ACHN (cell line): ENCODE data around the gene SRGAP1.
"Not testable (repeated sequence)": the region's sequence is repeated elsewhere in the genome, so short reads cannot be mapped to it uniquely, and the experiment has no call there.

Source experiments
- DNase-seq: peaks from one replicate; pipeline ENCODE4 v3.0.0-alpha.2; 2015
- in situ Hi-C: cut with HindIII; loops from 2 replicates; pipeline ENCODE4 v1.10.0; 2017; ENCODE audit warnings: low sequenced_read_pairs, low pct_ligation_motif_present, low pct_unique_long_range_greater_than_20kb

SRGAP1 gene

DNA sequence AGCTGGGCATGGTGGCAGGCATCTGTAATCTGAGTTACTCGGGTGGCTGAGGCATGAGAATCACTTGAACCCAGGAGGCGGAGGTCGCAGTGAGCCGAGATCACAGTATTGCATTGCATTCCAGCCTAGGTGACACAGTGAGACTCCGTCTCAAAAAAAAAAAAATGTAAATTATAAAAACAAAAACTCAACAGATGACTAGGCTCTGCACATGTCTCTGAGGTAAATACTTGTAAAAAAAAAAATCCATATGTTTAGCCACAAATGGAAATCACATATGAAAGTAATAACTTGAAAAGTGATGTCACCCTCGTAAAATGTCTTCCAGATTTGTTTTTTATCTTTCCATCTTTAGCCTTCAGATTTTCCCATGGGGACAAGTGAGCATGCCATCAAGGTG, 292.6 kb downstream of the SRGAP1 start:
- in situ Hi-C loops, result no loop called here
- no peak for DNase-seq

DNA sequence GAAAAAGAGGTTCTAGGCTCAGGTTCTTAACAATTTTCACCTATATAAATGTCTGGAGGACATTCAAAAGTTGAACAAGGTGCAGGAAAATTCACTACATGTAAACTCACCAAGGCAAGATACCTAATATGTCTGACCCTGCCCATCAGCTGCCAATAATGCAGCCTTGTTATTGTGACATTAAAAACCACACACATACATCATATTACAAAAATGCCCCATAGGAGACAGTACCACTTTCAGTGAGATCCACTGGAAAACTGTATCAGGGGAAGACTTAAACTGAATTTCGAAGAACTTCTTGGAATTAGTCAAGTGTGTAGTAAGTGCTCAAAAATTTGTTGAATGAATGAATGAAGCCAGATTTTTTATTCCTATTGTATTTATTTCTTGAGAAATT, 294.5 kb downstream of the SRGAP1 start:
- in situ Hi-C loops, result no loop called here

DNA sequence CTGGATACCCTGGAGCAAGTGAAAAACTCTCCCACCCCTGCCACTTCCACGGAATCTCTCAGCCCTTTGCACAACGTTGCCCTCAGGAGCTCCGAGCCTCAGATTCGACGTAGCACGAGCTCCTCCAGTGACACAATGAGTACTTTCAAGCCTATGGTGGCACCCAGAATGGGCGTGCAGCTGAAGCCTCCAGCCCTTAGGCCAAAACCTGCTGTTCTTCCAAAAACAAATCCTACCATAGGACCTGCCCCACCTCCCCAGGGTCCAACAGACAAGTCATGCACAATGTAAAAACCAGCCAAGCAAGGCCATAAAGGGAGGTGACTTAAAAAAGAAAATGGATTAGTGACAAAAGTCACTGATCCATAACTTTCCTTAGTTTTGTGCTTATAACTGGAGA, 297.9 kb downstream of the SRGAP1 start:
- DNase-seq, result no peak
- in situ Hi-C loops, result no loop called here

More for the DNA sequence above, 294.5 kb downstream of the SRGAP1 start:
- no peak for DNase-seq

DNA sequence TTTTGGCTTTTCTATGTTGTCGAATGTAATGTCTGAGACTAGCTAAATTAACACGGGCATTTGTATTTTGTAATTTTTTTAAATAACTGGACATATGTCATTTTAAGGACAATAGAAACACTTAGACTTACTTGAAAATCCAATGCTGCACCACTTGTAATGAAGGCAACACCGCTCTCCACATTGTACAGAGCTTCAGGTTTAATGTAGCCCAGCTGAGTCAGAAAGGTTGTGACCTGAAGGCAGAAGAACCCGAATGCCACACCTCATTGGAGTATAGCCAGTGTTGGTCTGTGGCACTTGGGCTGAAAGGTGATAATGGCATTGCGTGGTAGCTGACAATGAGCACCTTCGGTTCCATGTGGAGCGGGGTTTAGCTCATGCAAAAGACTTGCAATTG, 298.3 kb downstream of the SRGAP1 start:
- in situ Hi-C loops, result no loop called here
- no peak for DNase-seq

DNA sequence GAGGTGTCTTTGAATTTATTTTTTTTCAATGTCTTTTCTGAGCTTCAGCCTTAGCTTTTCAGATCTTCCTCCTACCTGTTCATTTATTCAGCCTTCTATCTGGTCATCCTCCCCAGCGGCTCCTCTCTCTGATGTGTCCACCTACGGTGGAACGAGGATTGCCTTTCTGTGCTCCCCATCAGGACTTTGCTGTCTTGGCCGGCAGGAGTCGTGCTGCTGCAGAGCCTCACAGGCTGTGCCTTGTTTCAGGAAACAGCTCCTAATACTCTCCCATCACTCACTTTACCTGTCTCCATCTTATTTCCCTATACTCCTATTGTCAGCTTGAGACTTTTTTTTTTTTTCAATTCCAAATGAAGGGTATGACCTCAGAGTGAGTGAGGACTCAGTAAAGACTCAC, 300.7 kb downstream of the SRGAP1 start:
- in situ Hi-C loops, result no loop called here
- DNase-seq, result no peak

DNA sequence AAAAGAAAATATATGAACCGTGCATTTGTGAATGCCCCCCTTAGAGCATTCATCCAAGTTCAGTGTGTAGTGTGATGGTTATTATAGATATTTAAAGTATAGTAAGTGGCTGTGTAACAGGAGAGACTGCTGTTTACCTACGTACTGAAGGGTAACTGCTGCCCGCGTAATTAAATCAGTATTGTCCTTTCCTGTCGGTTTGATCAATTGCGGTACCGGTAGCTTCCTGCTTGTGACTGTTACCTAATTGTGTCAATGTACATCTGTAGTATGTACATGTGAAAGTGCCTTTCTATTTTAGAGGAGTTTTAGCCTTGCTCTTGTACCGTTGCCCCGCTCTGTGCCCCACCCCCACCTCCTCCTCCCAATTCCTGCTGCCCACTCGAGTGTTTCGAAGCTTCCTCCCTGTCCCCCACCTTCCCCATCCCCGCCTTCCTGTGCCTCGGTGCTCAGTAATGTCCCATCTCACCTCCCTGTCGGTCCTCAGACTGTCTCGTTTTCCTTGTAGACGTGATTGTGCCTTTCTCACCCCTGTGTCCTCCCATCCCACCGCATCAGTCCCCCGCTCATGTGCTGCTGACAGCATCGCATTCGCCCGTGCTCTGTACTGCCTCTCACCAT, 302.6 kb downstream of the SRGAP1 start:
- DNase-seq, result peak; percentile 69
- in situ Hi-C loops, result no loop called here

DNA sequence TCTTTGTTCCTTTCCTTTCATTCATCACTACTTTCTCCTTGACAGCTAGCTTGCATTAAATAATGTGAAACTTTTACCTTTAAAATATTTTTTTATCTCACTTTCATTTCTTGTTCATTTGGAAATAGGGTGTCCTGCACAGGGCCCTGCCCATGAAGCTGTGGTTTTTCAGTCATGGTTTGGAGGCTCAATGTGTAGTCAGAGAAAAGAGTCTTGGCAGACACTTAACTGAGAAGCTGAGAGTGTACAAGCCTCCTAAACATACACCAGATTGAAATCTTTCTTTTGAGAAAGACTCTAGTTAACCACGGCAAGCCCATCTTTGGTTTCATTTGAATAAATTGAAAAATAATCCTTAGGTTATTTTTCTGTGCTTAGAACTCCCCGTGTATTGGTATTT, 303.4 kb downstream of the SRGAP1 start:
- in situ Hi-C loops, result no loop called here
- peak; percentile 44 for DNase-seq

DNA sequence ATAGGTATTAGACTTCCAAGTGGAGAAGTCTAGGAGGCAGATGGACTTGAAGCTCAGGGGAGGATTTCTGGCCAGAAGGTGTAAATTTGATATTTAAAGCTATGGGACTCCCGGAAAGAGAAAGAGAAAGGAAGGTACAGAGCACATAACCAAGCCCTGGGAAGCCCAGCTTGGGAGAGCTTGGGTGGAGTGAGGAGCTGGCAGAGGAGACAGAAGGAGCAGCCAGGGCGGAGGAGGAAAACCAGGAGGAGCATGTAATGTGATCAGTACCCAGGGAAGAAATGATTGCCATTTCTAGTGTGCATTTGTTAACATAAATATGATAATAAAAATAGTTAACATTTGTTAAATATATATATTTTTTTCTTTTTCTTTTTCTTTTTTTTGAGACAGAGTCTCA, 310.2 kb downstream of the SRGAP1 start:
- DNase-seq, result no peak
- in situ Hi-C loops, result no loop called here

DNA sequence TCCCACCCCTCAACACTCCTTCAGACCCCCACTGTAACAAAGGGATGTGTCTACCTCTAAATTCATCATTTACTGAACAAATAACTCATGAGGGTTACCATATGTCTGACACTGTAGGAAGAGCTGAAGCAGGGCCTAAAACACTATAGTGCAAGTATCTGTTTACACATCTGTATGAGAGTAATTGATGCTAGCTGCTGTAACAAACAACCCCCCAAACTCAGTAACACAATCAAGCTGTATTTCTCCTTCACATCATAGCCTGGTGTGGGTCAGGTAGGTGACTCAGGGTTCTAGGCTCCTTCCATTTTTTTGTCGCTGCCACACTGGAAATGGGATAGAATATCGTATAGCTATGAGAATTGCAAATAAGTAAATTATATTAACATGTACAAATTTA, 312.6 kb downstream of the SRGAP1 start:
- DNase-seq, result no peak

DNA sequence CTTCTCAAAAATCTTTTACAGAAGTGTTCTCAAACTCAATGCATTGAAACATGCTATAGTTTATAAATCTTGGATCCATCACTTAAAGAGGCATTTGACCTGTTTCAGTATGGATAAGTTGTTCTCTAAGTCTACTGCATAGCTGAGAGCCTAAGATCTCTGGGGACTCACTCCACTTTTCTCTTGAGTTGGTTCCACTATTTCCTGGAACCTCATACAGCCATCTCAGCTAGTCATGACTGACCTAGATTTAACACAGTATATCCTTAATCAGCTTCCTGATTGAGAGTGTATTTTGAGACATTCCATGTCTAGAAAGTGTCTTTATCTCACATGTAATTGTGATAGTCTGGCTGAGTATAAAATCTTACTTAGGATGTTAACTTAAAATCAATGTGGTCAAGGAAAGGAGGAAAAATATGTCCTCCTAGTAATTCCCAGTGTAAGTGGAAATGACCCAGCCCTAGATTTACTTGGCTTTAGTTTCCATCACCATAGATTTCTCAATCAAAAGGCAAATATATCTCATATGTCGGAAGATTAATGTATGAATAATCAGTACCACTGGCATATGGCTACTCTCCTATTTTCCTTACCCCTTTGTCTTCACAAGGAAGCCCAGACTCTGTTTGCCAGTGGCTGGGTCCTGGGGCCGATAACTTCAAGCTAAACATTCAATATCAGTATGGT, 315.7 kb downstream of the SRGAP1 start:
- in situ Hi-C loops, result no loop called here
- DNase-seq, result no peak

More for the DNA sequence above, 312.6 kb downstream of the SRGAP1 start:
- in situ Hi-C loops, result no loop called here

DNA sequence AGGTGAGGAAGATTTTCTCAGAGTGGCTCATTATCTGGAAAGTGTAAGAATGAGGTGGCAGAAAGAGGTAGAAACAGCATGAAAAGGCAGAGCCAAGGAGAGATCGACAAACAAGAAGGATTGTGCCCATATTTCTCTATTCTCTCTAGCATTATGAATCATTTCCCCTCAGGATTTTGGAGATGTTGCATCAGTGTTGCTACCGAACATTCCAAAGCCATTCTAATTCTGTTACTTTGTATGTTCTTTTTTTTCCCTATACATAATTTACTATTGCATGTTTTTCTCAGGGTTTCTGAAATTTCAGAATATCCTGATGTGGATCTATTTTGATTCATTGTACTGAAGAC, 316.2 kb downstream of the SRGAP1 start:
- in situ Hi-C loops, result no loop called here
- DNase-seq, result no peak

DNA sequence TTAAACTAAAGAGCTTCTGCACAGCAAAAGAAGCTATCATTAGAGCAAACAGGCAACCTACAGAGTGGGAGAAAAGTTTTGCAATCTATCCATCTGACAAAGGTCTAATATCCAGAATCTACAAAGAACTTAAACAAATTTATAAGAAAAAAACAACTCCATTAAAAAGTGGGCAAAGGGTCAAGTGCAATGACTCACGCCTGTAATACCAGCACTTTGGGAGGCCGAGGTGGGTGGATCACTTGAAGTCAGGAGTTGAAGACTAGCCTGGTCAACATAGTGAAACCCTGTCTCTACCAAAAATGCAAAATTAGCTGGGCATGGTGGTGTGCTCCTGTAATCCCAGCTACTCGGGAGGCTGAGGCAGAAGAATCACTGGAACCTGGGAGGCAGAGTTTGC, 322.1 kb downstream of the SRGAP1 start:
- DNase-seq, in situ Hi-C loops: not testable (repeated sequence)

DNA sequence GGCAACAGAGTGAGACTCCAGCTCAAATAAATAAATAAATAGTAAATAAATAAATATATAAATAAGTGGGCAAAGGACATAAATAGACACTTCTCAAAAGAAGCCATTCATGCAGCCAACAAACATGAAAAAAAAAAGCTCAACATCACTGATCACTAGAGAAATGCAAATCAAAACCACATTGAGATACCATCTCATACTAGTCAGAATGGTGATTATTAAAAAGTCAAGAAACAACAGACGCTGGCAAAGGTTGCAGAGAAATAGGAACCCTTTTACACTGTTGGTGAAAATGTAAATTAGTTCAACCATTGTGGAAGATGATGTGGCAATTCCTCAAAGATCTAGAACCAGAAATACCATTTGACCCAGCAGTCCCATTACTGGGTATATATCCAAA, 322.5 kb downstream of the SRGAP1 start:
- in situ Hi-C loops, DNase-seq: not testable (repeated sequence)

DNA sequence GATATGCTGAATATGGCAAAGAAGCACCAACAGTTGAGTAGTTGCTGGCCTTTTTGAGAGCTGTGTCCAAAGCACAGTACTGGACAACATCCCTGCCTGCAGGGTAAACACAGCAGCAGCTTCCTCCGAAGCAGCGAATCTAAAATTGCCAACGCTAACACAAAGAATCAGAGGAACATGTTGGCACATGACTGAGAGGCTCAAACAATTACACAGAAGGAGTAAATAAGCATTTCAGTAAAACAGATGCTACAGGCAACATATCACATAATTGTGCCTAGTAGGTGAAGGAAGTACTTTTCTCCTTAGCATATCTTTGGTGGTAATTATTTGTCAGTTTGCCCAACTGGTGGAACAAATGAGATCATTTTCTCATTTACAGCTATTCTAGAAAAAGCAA, 325.5 kb downstream of the SRGAP1 start:
- no peak for DNase-seq
- in situ Hi-C loops, result no loop called here

DNA sequence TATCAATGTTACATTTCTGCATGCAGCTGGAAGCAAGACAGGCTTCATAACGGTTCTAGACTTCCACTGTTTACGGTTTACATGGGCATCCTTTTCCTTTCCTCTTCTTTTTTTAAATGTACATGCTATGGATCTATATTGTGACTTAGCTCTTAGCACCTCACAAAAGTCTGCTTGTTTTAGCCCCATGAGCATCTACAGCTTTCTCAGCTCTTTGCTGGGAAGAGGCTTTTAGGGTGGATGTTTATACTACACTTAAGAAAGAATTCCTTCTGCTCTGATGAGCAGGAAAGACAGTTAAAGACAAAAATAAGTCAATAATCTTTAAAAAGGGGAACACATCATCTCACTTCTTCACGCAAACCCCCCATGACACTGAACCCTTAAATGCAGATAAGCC, 326.2 kb downstream of the SRGAP1 start:
- no peak for DNase-seq
- in situ Hi-C loops, result no loop called here

DNA sequence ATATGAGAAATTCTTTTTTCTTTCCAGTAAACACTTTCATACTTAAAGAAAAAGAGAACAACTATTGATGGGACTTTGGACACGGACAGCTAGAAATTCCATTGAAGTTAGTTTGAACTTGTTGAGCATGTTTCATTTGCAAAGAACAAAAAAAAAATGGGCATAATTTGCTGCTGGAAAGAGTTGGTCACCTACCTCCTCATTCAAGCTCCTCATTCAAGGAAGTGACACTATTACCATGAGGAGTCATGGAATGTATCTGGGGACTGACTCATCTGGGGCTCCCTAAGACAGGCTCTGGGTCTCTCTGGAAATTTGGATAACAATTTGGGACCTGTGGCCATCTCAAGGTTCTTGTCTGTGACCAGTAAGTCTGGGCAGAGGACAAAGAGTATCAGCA, 327.2 kb downstream of the SRGAP1 start:
- peak; percentile 70 for DNase-seq
- in situ Hi-C loops, result no loop called here

DNA sequence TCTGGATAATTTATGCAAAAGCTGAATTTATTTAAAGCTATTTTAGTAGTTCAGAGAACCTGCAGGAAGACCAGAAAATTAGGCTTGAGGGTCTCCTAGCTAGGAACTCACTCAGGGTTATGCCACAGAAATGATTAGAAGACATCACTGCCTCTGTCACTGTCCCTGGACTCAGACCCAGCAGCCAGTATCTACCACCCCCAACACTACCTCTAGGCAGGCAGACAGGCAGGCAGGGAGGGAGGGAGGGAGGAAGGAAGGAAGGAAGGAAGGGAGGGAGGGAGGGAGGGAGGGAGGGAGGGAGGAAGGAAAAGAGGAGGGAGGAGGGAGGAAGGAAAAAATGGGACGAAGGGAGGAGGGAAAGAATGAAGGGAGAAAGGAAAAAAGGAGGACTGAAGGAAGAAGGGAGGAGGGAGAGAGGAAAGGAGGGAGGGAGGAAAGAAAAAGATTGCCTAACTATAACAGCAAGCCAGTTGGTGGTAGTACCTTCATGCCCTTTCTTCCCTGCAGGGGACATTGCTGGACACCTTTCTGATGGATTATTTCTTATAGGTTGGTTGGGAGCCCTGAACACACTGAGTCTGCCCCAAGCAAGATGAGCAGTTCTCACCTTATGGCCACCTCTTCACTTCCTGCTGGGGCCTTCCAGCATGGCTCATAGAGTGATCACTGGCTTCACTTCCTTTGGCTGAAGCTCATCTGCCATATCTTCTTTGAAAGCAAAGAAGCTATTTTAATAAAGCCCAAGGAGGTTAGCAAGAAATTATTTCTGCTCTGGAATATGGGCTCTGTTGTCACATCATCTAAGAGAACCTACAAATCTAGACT, 327.9 kb downstream of the SRGAP1 start:
- no peak for DNase-seq
- in situ Hi-C loops, result no loop called here

DNA sequence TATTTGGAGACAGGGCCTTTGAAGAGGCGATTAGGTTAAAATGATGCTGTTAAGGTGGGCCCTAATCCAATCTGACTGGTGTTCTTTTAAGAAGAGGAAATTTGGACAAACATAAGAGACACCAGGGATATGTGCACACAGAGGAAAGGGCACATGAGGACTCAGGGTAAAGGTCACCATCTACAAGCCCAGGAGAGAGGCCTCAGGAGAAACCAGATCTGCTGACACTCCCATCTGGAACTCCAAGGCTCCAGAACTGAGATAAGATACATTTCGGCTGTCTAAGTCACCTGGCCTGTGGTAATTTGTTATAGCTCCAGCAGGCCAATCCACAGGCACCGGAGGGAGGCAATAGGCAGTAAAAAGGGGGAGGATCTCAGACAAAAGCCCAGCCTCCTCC, 329.0 kb downstream of the SRGAP1 start:
- no peak for DNase-seq
- in situ Hi-C loops, result no loop called here

DNA sequence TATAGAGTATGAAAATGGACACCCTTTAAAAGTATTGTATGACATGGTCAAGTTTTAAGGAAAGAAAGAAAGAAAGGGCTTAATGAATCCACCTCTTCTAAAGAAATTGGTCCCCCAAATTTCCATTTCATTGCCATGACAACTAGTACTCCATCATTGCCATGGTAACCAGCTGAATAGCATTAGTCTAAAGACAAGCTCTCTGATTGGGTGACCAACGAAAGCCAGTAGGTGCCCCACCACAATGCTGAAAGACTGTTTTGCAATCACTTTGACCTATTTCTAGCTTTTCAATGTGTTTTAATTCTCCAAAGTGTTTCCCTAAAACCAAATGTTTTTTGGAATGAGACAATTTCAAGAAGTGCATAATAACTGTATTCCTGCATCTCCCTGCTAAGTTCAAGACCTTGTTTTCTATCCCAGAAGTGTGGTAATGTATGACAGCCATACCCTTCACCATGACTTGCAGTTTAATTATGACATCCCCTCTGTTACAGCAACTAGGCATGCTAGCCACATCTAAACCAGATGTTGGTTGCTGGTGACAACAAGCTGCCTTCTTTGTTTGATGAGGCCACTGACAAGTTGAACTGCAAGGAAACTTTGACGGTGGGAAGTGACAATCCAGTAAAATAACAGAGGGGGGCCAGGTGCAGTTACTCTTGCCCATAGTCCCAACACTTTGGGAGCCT, 330.9 kb downstream of the SRGAP1 start:
- no peak for DNase-seq
- in situ Hi-C loops, result no loop called here
